ENCODE results near the gene TAF11L8.
"Not testable (repeated sequence)": the region's sequence is repeated elsewhere in the genome, so short reads cannot be mapped to it uniquely, and the experiment has no call there.

Gene TAF11L8
- long read RNA-seq: 0 reads

- not testable (repeated sequence) for H3K27me3 ChIP-seq (ENCODE audit: insufficient read depth, poor library complexity, severe bottlenecking); H3K4me3 ChIP-seq (replicated peaks; ENCODE audit: insufficient read depth, low read length); H3K27ac ChIP-seq (replicated peaks); DNase-seq (ENCODE audit: low read depth in 1 of 2, low spot score in 1 of 2)
These were observed at the start of gene TAF11L8 for GRCh38 chr5:17590860-17591259. Gene TAF11L8 (minus strand): TSS chr5:17590960.

DNA sequence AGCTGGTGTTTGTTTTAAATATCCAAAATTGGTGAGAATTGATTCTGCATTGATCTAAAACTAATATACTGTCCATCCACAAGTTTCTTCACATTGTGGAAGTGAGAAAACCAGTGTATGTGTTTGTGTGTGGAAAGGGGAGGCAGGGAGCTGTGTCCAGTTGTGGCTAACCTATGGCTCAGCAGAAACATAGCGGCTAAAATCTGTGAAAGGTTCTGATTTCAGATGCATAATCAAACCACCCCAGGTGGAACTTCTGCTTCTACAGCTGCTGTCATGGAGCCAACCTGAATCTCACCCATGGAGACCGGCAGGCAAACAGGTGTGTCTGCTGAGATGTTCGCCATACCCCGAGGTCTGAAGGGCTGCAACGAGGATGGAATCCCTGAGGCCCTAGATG lies 43.4 kb upstream of the TAF11L8 start, which contains the start of gene TAF11L14:
Gene TAF11L14 (plus strand): TSS at position 301 of the 400 bp plus-strand sequence.
- H3K27me3 ChIP-seq (ENCODE audit: insufficient read depth, poor library complexity, severe bottlenecking): no peaks in the 10 kb centered on the region
- no peak for DNase-seq (ENCODE audit: low read depth in 1 of 2, low spot score in 1 of 2)
- H3K27ac ChIP-seq (replicated peaks): no peak within 1 kb of the TSS
- H3K4me3 ChIP-seq (replicated peaks; ENCODE audit: insufficient read depth, low read length): no peak within 1 kb of the TSS
- TF ChIP-seq, protein P1, sequence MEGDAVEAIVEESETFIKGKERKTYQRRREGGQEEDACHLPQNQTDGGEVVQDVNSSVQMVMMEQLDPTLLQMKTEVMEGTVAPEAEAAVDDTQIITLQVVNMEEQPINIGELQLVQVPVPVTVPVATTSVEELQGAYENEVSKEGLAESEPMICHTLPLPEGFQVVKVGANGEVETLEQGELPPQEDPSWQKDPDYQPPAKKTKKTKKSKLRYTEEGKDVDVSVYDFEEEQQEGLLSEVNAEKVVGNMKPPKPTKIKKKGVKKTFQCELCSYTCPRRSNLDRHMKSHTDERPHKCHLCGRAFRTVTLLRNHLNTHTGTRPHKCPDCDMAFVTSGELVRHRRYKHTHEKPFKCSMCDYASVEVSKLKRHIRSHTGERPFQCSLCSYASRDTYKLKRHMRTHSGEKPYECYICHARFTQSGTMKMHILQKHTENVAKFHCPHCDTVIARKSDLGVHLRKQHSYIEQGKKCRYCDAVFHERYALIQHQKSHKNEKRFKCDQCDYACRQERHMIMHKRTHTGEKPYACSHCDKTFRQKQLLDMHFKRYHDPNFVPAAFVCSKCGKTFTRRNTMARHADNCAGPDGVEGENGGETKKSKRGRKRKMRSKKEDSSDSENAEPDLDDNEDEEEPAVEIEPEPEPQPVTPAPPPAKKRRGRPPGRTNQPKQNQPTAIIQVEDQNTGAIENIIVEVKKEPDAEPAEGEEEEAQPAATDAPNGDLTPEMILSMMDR (IDR thresholded peaks at IDR 0.05; ENCODE audit: insufficient read depth, low read length): no peak
- TF ChIP-seq POLR2AphosphoS5 (IDR thresholded peaks at IDR 0.05; ENCODE audit: low read depth): no peak
- TF ChIP-seq REST (IDR thresholded peaks at IDR 0.05; ENCODE audit: insufficient replicate concordance, low read depth): no peak
- TF ChIP-seq SPI1 (IDR thresholded peaks at IDR 0.05; ENCODE audit: borderline replicate concordance, low read depth): no peak
- TF ChIP-seq GABPA (IDR thresholded peaks at IDR 0.05; ENCODE audit: low read depth): no peak

- H3K4me3 ChIP-seq (replicated peaks; ENCODE audit: insufficient read depth, low read length); H3K27me3 ChIP-seq (ENCODE audit: insufficient read depth, poor library complexity, severe bottlenecking); DNase-seq (ENCODE audit: low read depth in 1 of 2, low spot score in 1 of 2); H3K27ac ChIP-seq (replicated peaks): not testable (repeated sequence)
These were observed 41.0 kb upstream of the TAF11L8 start, which contains the start of gene TAF11L13 for GRCh38 chr5:17631788-17632187. Gene TAF11L13 (plus strand): TSS chr5:17632088.

- H3K4me3 ChIP-seq (replicated peaks; ENCODE audit: insufficient read depth, low read length): no peak overlapping the region
- H3K27ac ChIP-seq (replicated peaks): no peak overlapping the region
- TF ChIP-seq POLR2AphosphoS5 (IDR thresholded peaks at IDR 0.05; ENCODE audit: low read depth): no peak
- TF ChIP-seq, protein P1 (IDR thresholded peaks at IDR 0.05; ENCODE audit: insufficient read depth, low read length): no peak
- no peak for TF ChIP-seq GABPA (IDR thresholded peaks at IDR 0.05; ENCODE audit: low read depth)
- TF ChIP-seq REST (IDR thresholded peaks at IDR 0.05; ENCODE audit: insufficient replicate concordance, low read depth): no peak
- TF ChIP-seq SPI1 (IDR thresholded peaks at IDR 0.05; ENCODE audit: borderline replicate concordance, low read depth): no peak
- no peaks in the 10 kb centered on the region for H3K27me3 ChIP-seq (ENCODE audit: insufficient read depth, poor library complexity, severe bottlenecking)
- no peak for DNase-seq (ENCODE audit: low read depth in 1 of 2, low spot score in 1 of 2)
These were observed 34.9 kb upstream of the TAF11L8 start for GRCh38 chr5:17625686-17626085.

DNA sequence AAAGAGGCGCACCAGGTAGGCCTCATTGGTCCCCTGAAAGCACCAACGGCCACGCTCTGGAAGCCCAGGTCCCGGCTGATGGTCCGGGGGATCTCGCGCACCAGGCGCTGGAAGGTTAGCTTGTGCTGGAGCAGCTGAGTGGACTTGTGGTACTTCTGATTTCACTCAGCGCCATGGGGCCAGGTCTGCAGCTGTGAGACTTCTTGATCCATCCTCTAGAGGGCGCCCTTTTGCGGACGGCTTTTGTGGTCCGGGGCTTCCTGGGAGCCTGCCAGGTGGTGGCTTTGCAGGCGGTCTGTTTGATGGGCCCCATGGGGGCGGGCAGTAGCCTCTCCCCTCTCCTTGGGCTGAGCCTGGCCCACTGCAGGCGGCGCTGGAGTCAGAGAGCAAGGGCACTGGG lies 29.9 kb upstream of the TAF11L8 start:
- Histone ChIP-seq H3K4me3 (replicated peaks; ENCODE audit: insufficient read depth, low read length) (no peak overlapping the region), H3K27ac (replicated peaks) (no peak overlapping the region), H3K27me3 (ENCODE audit: insufficient read depth, poor library complexity, severe bottlenecking) (no peaks in the 10 kb centered on the region)
- TF ChIP-seq REST (IDR thresholded peaks at IDR 0.05; ENCODE audit: insufficient replicate concordance, low read depth) (no peak), SPI1 (IDR thresholded peaks at IDR 0.05; ENCODE audit: borderline replicate concordance, low read depth) (no peak), GABPA (IDR thresholded peaks at IDR 0.05; ENCODE audit: low read depth) (no peak), POLR2AphosphoS5 (IDR thresholded peaks at IDR 0.05; ENCODE audit: low read depth) (no peak)
- TF ChIP-seq, protein P1 (IDR thresholded peaks at IDR 0.05; ENCODE audit: insufficient read depth, low read length): no peak
- no peak for DNase-seq (ENCODE audit: low read depth in 1 of 2, low spot score in 1 of 2)

All from HL-60 (cell line).